OCI-LY1 (cell line): ENCODE data around the gene SERPINB13.
A peak's percentile ranks its signal among the peaks of the same experiment; 100 is the strongest.

Experiments
- H2AFZ ChIP-seq: fragments of 200-600 bp; sonication (generic), shearing (Covaris generic); 2 replicates; pipeline ENCODE4 v1.6.0; 2014; ENCODE audit warnings: antibody characterized with exemption, mild to moderate bottlenecking, low read length
- H3F3A ChIP-seq: fragments of 200-600 bp; sonication (generic), shearing (Covaris generic); 2 replicates; pipeline ENCODE4 v1.6.0; 2014; ENCODE audit warnings: mild to moderate bottlenecking, antibody characterized with exemption, low read length, moderate library complexity; ENCODE audit not compliant: insufficient read depth
- H3K27ac ChIP-seq: fragments of 200-600 bp; sonication (generic); 2 replicates; pipeline ENCODE4 v1.5.1; 2014; ENCODE audit warnings: low read length, mixed run types, mild to moderate bottlenecking, low read depth; ENCODE audit not compliant: poor library complexity, severe bottlenecking
- H3K27me3 ChIP-seq: fragments of 200-600 bp; sonication (generic); 2 replicates; pipeline ENCODE4 v1.6.0; 2014; ENCODE audit warnings: antibody characterized with exemption, mild to moderate bottlenecking, low read length, moderate library complexity; ENCODE audit not compliant: insufficient read depth
- H3K36me3 ChIP-seq: fragments of 200-600 bp; sonication (generic); 2 replicates; pipeline ENCODE4 v1.6.1; 2014; ENCODE audit warnings: mild to moderate bottlenecking, antibody characterized with exemption, low read length, moderate library complexity, mixed read lengths; ENCODE audit not compliant: insufficient read depth
- H3K4me1 ChIP-seq: fragments of 200-600 bp; sonication (generic); 2 replicates; pipeline ENCODE4 v1.5.1; 2014; ENCODE audit warnings: mild to moderate bottlenecking, low read length, moderate library complexity; ENCODE audit not compliant: insufficient read depth, severe bottlenecking
- H3K4me2 ChIP-seq: fragments of 200-600 bp; sonication (generic), shearing (Covaris generic); 2 replicates; pipeline ENCODE4 v1.6.1; 2014; ENCODE audit warnings: low read length
- H3K4me3 ChIP-seq: fragments of 200-600 bp; sonication (generic); 2 replicates; pipeline ENCODE4 v1.5.1; 2014; ENCODE audit warnings: low read length, low read depth, mild to moderate bottlenecking, mixed read lengths; ENCODE audit not compliant: poor library complexity, severe bottlenecking
- H3K79me2 ChIP-seq: fragments of 200-600 bp; shearing (Covaris generic); 2 replicates; pipeline ENCODE4 v1.6.1; 2016; ENCODE audit warnings: mixed run types, low read length, mixed read lengths; ENCODE audit not compliant: insufficient read depth
- H3K9ac ChIP-seq: fragments of 200-600 bp; sonication (generic), shearing (Covaris generic); 2 replicates; pipeline ENCODE4 v1.6.1; 2014; ENCODE audit warnings: mild to moderate bottlenecking, low read length, mixed read lengths
- H3K9me2 ChIP-seq: fragments of 200-600 bp; sonication (generic), shearing (Covaris generic); 2 replicates; pipeline ENCODE4 v1.6.1; 2014; ENCODE audit warnings: low read depth, mild to moderate bottlenecking, low read length, mixed read lengths
- H3K9me3 ChIP-seq: fragments of 200-600 bp; shearing (Covaris generic); 2 replicates; pipeline ENCODE4 v1.6.1; 2014; ENCODE audit warnings: low read length, mixed read lengths
- H4K20me1 ChIP-seq: fragments of 200-600 bp; sonication (generic), shearing (Covaris generic); 2 replicates; pipeline ENCODE4 v1.6.0; 2016; ENCODE audit warnings: mild to moderate bottlenecking, low read length; ENCODE audit not compliant: insufficient read depth
- CTCF ChIP-seq: fragments of 200-600 bp; sonication (generic), shearing (Covaris generic); IDR thresholded peaks from 2 replicates; pipeline ENCODE4 v1.5.1; 2017; ENCODE audit warnings: mild to moderate bottlenecking, antibody characterized with exemption, low read length, moderate library complexity, mixed read lengths
- EZH2 ChIP-seq: fragments of 200-600 bp; sonication (generic), shearing (Covaris generic); IDR thresholded peaks from 2 replicates; pipeline ENCODE4 v1.8.0; 2017; ENCODE audit warnings: borderline replicate concordance, mixed run types, mild to moderate bottlenecking, antibody characterized with exemption, low read length, moderate library complexity, mixed read lengths

Gene SERPINB13

DNA sequence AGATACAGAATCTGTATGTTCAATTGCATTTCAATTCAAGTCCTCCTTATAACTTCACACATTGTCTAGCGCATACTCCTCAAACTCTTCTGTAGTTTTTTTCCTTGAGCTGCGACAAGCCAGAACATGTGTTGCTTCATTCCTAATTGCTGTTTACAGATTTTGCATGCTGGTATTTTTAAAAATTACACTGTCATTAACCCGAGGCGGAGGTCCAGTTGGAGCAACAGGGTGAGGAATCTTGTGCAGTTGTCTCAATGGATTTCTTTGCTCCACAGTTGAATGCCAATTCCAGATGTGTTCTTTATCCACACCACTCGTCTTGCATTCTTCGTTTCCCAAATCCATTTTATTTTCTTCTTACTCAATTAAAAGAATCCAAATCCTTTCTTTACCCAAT lies 16.4 kb upstream of the SERPINB13 start:
- no peak overlapping the region for H3K9ac ChIP-seq
- H3K9me3 ChIP-seq, result no peaks in the 10 kb centered on the region
- H2AFZ ChIP-seq, result no peak overlapping the region
- H3K27me3 ChIP-seq, result no peaks in the 10 kb centered on the region
- no peaks in the 10 kb centered on the region for H3K4me1 ChIP-seq
- H3K4me2 ChIP-seq, result no peak overlapping the region
- no peak overlapping the region for H3K27ac ChIP-seq
- H3K4me3 ChIP-seq, result no peak overlapping the region
- TF ChIP-seq EZH2, result no peak
- no peak for TF ChIP-seq CTCF
- H4K20me1 ChIP-seq, result no peaks in the 10 kb centered on the region
- no peaks in the 10 kb centered on the region for H3K79me2 ChIP-seq
- H3F3A ChIP-seq, result no peaks in the 10 kb centered on the region
- no peaks in the 10 kb centered on the region for H3K9me2 ChIP-seq
- no peaks in the 10 kb centered on the region for H3K36me3 ChIP-seq

GRCh38 chr18:63575681-63576080 lies 11.5 kb upstream of the SERPINB13 start:
- Histone ChIP-seq H3K4me2 (no peak overlapping the region), H3K4me1 (no peaks in the 10 kb centered on the region), H3K27ac (no peak overlapping the region), H3F3A (no peaks in the 10 kb centered on the region), H3K9me2 (no peaks in the 10 kb centered on the region), H3K36me3 (no peaks in the 10 kb centered on the region), H4K20me1 (no peaks in the 10 kb centered on the region), H3K9me3 (no peaks in the 10 kb centered on the region), H3K9ac (no peak overlapping the region), H3K79me2 (no peaks in the 10 kb centered on the region), H3K27me3 (no peaks in the 10 kb centered on the region), H2AFZ (no peak overlapping the region), H3K4me3 (no peak overlapping the region)
- TF ChIP-seq EZH2, result no peak

DNA sequence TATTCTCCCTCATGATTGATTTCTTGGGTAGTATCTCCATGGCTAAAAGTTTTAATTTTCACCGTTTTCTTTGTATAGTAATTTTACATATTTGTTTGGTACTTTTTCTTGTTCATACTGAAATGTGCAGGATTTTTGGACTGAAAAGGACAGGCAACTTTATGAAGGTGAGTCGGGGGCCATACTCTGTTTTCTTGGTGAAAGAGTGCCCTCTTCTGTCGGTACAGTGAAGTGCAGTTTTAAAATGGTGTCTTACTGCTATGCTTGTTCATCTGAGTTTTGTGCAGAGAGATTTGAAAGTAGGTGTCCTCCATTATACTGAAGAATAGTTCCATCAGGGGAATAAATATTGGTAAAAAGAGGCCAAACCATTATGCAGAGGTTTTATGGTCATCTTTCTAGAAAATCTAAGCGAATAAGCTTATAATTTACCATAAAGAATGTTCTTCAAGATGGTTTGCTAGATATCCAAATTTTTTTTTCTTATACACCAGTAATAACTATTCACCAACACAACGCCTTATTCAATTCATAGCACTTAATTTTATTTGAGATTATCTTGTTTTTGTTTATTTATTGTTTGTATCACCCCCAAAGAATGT lies 8.7 kb upstream of the SERPINB13 start:
- H3K79me2 ChIP-seq, result no peaks in the 10 kb centered on the region
- no peaks in the 10 kb centered on the region for H3K27me3 ChIP-seq
- H3K9me2 ChIP-seq, result no peaks in the 10 kb centered on the region
- no peaks in the 10 kb centered on the region for H3K4me1 ChIP-seq
- TF ChIP-seq CTCF (peak; percentile 90), EZH2 (no peak)
- H4K20me1 ChIP-seq, result no peaks in the 10 kb centered on the region
- H3K4me3 ChIP-seq, result no peak overlapping the region
- no peak overlapping the region for H2AFZ ChIP-seq
- H3K27ac ChIP-seq, result no peak overlapping the region
- H3K4me2 ChIP-seq, result no peak overlapping the region
- no peaks in the 10 kb centered on the region for H3F3A ChIP-seq
- H3K9ac ChIP-seq, result no peak overlapping the region
- H3K9me3 ChIP-seq, result no peaks in the 10 kb centered on the region
- H3K36me3 ChIP-seq, result no peaks in the 10 kb centered on the region

DNA sequence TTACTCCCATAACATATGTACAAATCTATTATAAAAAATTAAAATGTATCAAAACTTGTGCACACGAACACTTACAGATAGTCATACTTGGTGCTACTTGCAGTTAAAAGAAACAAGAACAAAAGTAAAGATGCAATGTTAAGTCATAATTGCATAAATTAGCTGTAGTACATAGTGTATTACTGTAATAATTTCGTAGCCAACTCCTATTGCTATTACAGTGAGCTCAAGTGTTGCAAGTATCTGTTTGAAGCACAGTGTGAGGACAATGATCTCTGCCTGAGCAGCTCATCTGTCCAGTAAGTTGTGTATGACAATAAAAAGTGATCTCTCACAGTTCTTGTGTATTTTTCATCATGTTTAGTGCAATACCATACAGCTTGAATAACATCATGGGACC lies 7.5 kb upstream of the SERPINB13 start:
- no peak overlapping the region for H3K4me3 ChIP-seq

More for the DNA sequence above, 7.5 kb upstream of the SERPINB13 start:
- Histone ChIP-seq H2AFZ (no peak overlapping the region), H3K27me3 (no peaks in the 10 kb centered on the region), H3F3A (no peaks in the 10 kb centered on the region), H3K9me3 (no peaks in the 10 kb centered on the region), H3K27ac (no peak overlapping the region), H3K79me2 (no peaks in the 10 kb centered on the region), H3K36me3 (no peaks in the 10 kb centered on the region), H3K4me2 (no peak overlapping the region), H3K9ac (no peak overlapping the region), H3K9me2 (no peaks in the 10 kb centered on the region), H4K20me1 (no peaks in the 10 kb centered on the region), H3K4me1 (no peaks in the 10 kb centered on the region)
- TF ChIP-seq EZH2, result no peak
- no peak for TF ChIP-seq CTCF
